Thoracic aorta (tissue), 2 donors: ENCODE measurements around the gene VEGFA. TPM values are rescaled to one million over a fixed set of nuclear protein-coding genes. Genes with fewer than 3 reads are reported as not detected.

Experiments used
- ATAC-seq: fragments of 150-250 bp; one replicate; pipeline ENCODE4 v1.8.0; 2017; ENCODE audit warnings: low read depth; ENCODE audit not compliant: insufficient number of reproducible peaks, low FRiP score
- DNase-seq: peaks from one replicate; pipeline ENCODE4 v3.0.0-alpha.2; 2020; ENCODE audit warnings: low spot score
- H3K27ac ChIP-seq, 2 donors: fragments of 200-600 bp; sonication (generic); 1 replicate in 1 of 2; 2 replicates in 1 of 2; pipeline ENCODE4 v1.5.1; 2016; ENCODE audit warnings: mild to moderate bottlenecking in 2 of 2, moderate library complexity in 2 of 2
- H3K27me3 ChIP-seq: fragments of 200-600 bp; sonication (generic); replicated peaks from 2 replicates; pipeline ENCODE4 v1.6.0; 2016; ENCODE audit warnings: mild to moderate bottlenecking; ENCODE audit not compliant: insufficient read depth
- H3K36me3 ChIP-seq: fragments of 200-600 bp; sonication (generic); one replicate; pipeline ENCODE4 v1.5.1; 2016
- H3K4me1 ChIP-seq, 2 donors: fragments of 200-600 bp; sonication (generic); 1 replicate in 1 of 2; 2 replicates in 1 of 2; pipeline versions ENCODE4 v1.5.1 to v1.6.0; 2016; ENCODE audit warnings: low read depth in 2 of 2, mild to moderate bottlenecking in 1 of 2; ENCODE audit not compliant: control insufficient read depth in 1 of 2
- H3K4me3 ChIP-seq: fragments of 200-600 bp; sonication (generic); 2 replicates; pipeline ENCODE4 v1.5.1; 2016; ENCODE audit warnings: mild to moderate bottlenecking
- H3K9me3 ChIP-seq: fragments of 200-600 bp; sonication (generic); 2 replicates; pipeline ENCODE4 v1.5.1; 2016
- total RNA-seq, 2 donors: library from RNA; depleted of rRNA; stranded (reverse); fragments of >200 nt; gene quantifications; one replicate each; pipeline versions ENCODE4 v1.1.0 to v1.2.3, GENCODE V29; 2016
- TF ChIP-seq, protein P1 (sequence below): fragments of 200-600 bp; sonication (generic); IDR thresholded peaks from one replicate; pipeline ENCODE4 v1.5.1; 2019; ENCODE audit warnings: antibody characterized with exemption

The VEGFA gene
- total RNA-seq, 2 donors from 2014 or later, result 36.0 to 117 TPM

DNA sequence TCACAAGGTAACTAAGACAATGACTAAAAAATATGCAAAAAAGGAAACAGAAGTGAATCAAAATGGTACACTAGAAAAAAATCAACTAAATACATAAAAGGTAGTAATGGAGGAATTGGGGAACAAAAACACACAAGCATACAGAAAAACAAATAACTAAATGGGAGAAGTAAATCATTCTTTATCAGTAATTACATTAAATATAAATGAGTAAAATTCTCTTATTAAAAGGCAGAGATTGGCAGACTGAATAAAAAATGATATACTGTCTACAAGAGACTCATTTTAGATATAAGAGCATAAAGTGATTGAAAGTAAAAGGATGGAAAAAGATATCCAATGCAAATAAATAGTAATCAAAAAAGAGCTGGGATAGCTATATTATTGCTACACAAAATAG, 39.4 kb upstream of the VEGFA start:
- no peak for ATAC-seq
- no peak for DNase-seq
- Histone ChIP-seq H3K27me3 (no peaks in the 10 kb centered on the region), H3K4me3 (no peak overlapping the region), H3K4me1 (no peaks in the 10 kb centered on the region), H3K27ac (no peak overlapping the region), H3K36me3 (no peaks in the 10 kb centered on the region), H3K9me3 (peaks cover 13% of the 10 kb centered on the region)
- TF ChIP-seq, protein P1, sequence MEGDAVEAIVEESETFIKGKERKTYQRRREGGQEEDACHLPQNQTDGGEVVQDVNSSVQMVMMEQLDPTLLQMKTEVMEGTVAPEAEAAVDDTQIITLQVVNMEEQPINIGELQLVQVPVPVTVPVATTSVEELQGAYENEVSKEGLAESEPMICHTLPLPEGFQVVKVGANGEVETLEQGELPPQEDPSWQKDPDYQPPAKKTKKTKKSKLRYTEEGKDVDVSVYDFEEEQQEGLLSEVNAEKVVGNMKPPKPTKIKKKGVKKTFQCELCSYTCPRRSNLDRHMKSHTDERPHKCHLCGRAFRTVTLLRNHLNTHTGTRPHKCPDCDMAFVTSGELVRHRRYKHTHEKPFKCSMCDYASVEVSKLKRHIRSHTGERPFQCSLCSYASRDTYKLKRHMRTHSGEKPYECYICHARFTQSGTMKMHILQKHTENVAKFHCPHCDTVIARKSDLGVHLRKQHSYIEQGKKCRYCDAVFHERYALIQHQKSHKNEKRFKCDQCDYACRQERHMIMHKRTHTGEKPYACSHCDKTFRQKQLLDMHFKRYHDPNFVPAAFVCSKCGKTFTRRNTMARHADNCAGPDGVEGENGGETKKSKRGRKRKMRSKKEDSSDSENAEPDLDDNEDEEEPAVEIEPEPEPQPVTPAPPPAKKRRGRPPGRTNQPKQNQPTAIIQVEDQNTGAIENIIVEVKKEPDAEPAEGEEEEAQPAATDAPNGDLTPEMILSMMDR, result no peak

GRCh38 chr6:43733471-43734293, 36.3 kb upstream of the VEGFA start:
- DNase-seq (no peak), ATAC-seq (no peak)
- Histone ChIP-seq H3K36me3 (no peaks in the 10 kb centered on the region), H3K4me1 (no peaks in the 10 kb centered on the region), H3K27me3 (no peaks in the 10 kb centered on the region), H3K4me3 (no peak overlapping the region), H3K27ac (no peak overlapping the region), H3K9me3 (peaks cover 13% of the 10 kb centered on the region)
- TF ChIP-seq, protein P1, result no peak

GRCh38 chr6:43734294-43734665, 35.7 kb upstream of the VEGFA start:
- peaks cover 13% of the 10 kb centered on the region for H3K9me3 ChIP-seq
- TF ChIP-seq, protein P1, result no peak
- ATAC-seq (no peak), DNase-seq (no peak)
- no peak overlapping the region for H3K4me3 ChIP-seq
- H3K4me1 ChIP-seq, result no peaks in the 10 kb centered on the region
- H3K27ac ChIP-seq, result no peak overlapping the region
- no peaks in the 10 kb centered on the region for H3K27me3 ChIP-seq
- no peaks in the 10 kb centered on the region for H3K36me3 ChIP-seq

DNA sequence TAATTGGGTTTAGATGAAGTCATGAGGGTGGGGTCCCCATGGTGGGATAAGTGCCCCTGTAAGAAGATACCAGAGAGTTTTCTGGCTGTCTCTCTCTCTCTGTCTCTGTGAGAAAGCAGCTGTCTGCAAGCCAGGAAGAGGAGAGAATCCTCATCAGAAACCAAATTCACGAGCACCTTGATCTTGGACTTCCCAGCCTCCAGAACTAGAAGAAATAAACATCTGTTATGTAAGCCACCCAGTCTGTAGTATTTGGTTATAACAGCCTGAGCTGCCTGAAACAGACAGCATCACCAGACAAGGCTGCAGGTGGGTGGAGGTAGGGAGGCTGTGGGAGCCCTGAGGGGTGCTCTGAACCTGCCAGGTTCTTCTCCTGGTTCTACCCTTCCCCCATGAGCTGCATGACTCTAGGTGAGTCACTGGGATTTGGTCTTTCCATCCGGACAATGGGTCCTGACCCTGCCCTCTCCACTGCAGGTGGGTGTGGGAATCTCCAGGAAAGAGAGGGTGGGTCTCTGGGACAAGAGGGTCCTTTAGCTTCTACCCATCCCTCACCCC, 34.3 kb upstream of the VEGFA start:
- H3K27me3 ChIP-seq, result no peaks in the 10 kb centered on the region
- no peak overlapping the region for H3K27ac ChIP-seq
- no peaks in the 10 kb centered on the region for H3K4me1 ChIP-seq
- TF ChIP-seq, protein P1, result no peak
- DNase-seq (no peak), ATAC-seq (no peak)
- H3K36me3 ChIP-seq, result no peaks in the 10 kb centered on the region
- no peak overlapping the region for H3K4me3 ChIP-seq
- H3K9me3 ChIP-seq, result peaks cover 8% of the 10 kb centered on the region

DNA sequence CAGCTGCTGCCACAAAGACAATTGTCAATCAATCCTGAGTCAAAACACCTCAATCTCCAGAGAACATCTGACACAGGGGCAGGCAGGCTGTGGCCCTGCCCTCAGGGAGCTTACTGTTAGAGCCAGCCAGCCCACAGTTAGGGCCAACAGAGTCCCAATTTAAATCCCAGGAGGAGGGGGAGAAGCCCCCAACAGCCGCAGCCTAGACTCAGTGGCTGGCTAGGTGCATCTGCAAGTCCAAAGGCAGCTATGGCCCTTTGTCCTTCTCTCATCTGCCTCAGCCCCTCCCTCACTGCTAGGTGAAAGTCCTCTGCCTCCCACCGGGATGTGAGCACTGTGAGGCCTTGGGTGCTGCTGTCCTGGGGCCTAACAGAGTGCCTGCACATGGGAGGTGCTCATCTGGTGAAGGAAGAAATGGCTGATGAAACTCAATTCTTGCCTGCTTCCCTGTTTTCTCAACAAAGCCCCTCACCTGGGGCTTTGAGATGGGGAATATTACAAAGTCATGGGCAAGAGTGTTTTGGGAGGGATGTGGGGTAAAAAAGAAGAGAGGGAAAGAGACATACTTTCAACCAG, 33.7 kb upstream of the VEGFA start:
- Histone ChIP-seq H3K27ac (no peak overlapping the region), H3K9me3 (peaks cover 2% of the 10 kb centered on the region), H3K36me3 (no peaks in the 10 kb centered on the region), H3K27me3 (no peaks in the 10 kb centered on the region), H3K4me3 (no peak overlapping the region), H3K4me1 (no peaks in the 10 kb centered on the region)
- ATAC-seq (no peak), DNase-seq (no peak)
- TF ChIP-seq, protein P1, result no peak
